BE2C (cell line): ENCODE results near the gene SH3RF2.

ENCODE experiments used
- DNase-seq: peaks from one replicate; pipeline ENCODE4 v3.0.0-alpha.2; 2020
- H3K27me3 ChIP-seq: fragments of 250-450 bp; sonication (Bioruptor Pico); 2 replicates; pipeline ENCODE4 v1.5.1; 2020; ENCODE audit warnings: mild to moderate bottlenecking
- H3K36me3 ChIP-seq: fragments of 250-450 bp; sonication (Bioruptor Pico); 2 replicates; pipeline ENCODE4 v1.5.1; 2020; ENCODE audit warnings: mild to moderate bottlenecking
- H3K4me1 ChIP-seq: fragments of 250-450 bp; sonication (Bioruptor Pico); 2 replicates; pipeline ENCODE4 v1.5.1; 2020
- H3K4me3 ChIP-seq: 2 replicates; pipeline ENCODE4 v1.5.1; 2011; ENCODE audit warnings: low read depth, low read length
- H3K9me3 ChIP-seq: fragments of 250-450 bp; sonication (Bioruptor Pico); 2 replicates; pipeline ENCODE4 v1.5.1; 2020
- CTCF ChIP-seq: IDR thresholded peaks from 2 replicates; pipeline ENCODE4 v1.5.1; 2012; ENCODE audit warnings: mild to moderate bottlenecking, low read depth, low read length

Gene SH3RF2

GRCh38 chr5:145911164-145911563, 25.2 kb upstream of the SH3RF2 start:
- Histone ChIP-seq H3K9me3 (no peaks in the 10 kb centered on the region), H3K36me3 (no peaks in the 10 kb centered on the region), H3K27me3 (no peaks in the 10 kb centered on the region), H3K4me1 (no peaks in the 10 kb centered on the region), H3K4me3 (no peak overlapping the region)
- TF ChIP-seq CTCF = no peak
- DNase-seq = no peak

GRCh38 chr5:145912019-145912418, 24.4 kb upstream of the SH3RF2 start:
- no peaks in the 10 kb centered on the region for H3K4me1 ChIP-seq
- no peaks in the 10 kb centered on the region for H3K9me3 ChIP-seq
- DNase-seq = no peak
- H3K27me3 ChIP-seq = no peaks in the 10 kb centered on the region
- no peak overlapping the region for H3K4me3 ChIP-seq
- no peaks in the 10 kb centered on the region for H3K36me3 ChIP-seq
- no peak for TF ChIP-seq CTCF

- no peak for DNase-seq
- Histone ChIP-seq H3K4me3 (no peak overlapping the region), H3K4me1 (no peaks in the 10 kb centered on the region), H3K36me3 (no peaks in the 10 kb centered on the region), H3K27me3 (no peaks in the 10 kb centered on the region), H3K9me3 (no peaks in the 10 kb centered on the region)
- TF ChIP-seq CTCF = no peak
These were observed 23.8 kb upstream of the SH3RF2 start for GRCh38 chr5:145912594-145912993.

- H3K36me3 ChIP-seq = no peaks in the 10 kb centered on the region
- H3K4me1 ChIP-seq = no peaks in the 10 kb centered on the region
- TF ChIP-seq CTCF = no peak
- H3K27me3 ChIP-seq = no peaks in the 10 kb centered on the region
- H3K9me3 ChIP-seq = no peaks in the 10 kb centered on the region
- H3K4me3 ChIP-seq = no peak overlapping the region
- no peak for DNase-seq
These were observed 22.7 kb upstream of the SH3RF2 start for GRCh38 chr5:145913701-145914100.

- no peaks in the 10 kb centered on the region for H3K9me3 ChIP-seq
- no peak for TF ChIP-seq CTCF
- no peaks in the 10 kb centered on the region for H3K36me3 ChIP-seq
- H3K27me3 ChIP-seq = no peaks in the 10 kb centered on the region
- H3K4me1 ChIP-seq = no peaks in the 10 kb centered on the region
- H3K4me3 ChIP-seq = no peak overlapping the region
- DNase-seq = no peak
These were observed 20.3 kb upstream of the SH3RF2 start for GRCh38 chr5:145915970-145916638.

- Histone ChIP-seq H3K27me3 (no peaks in the 10 kb centered on the region), H3K4me1 (no peaks in the 10 kb centered on the region), H3K9me3 (no peaks in the 10 kb centered on the region), H3K4me3 (no peak overlapping the region), H3K36me3 (no peaks in the 10 kb centered on the region)
- no peak for TF ChIP-seq CTCF
- DNase-seq = no peak
These were observed 19.1 kb upstream of the SH3RF2 start for GRCh38 chr5:145917288-145917687.
